Activated CD8-positive, alpha-beta memory T cell treated with anti-CD3 and anti-CD28 coated beads for 4 hours (primary cell): ENCODE measurements around the gene PXDC1.

Experiments
- DNase-seq, 2 donors: peaks; one replicate each; pipeline ENCODE4 v3.0.0-alpha.2; 2020; ENCODE audit warnings: low read depth in 2 of 2

PXDC1 gene

GRCh38 chr6:3751077-3751729, at the start of gene PXDC1:
Gene PXDC1 (minus strand): TSS chr6:3751713. CDS start chr6:3751531, 182 bp downstream.
- no peak for DNase-seq

- no peak for DNase-seq
These were observed 49.5 kb upstream of the PXDC1 start for GRCh38 chr6:3800850-3801591.

GRCh38 chr6:3799719-3800118, 48.2 kb upstream of the PXDC1 start:
- no peak for DNase-seq

- no peak for DNase-seq
These were observed 46.8 kb upstream of the PXDC1 start for GRCh38 chr6:3798055-3798919.

GRCh38 chr6:3797231-3798054, 45.9 kb upstream of the PXDC1 start:
- no peak for DNase-seq

- no peak for DNase-seq
These were observed 45.2 kb upstream of the PXDC1 start for GRCh38 chr6:3796719-3797041.

GRCh38 chr6:3795836-3796718, 44.6 kb upstream of the PXDC1 start:
- DNase-seq = no peak

GRCh38 chr6:3794092-3794491, 42.6 kb upstream of the PXDC1 start:
- no peak for DNase-seq

GRCh38 chr6:3793545-3793944, 42.0 kb upstream of the PXDC1 start:
- DNase-seq = no peak

GRCh38 chr6:3791526-3792203, 40.2 kb upstream of the PXDC1 start:
- no peak for DNase-seq

GRCh38 chr6:3789896-3790558, 38.5 kb upstream of the PXDC1 start:
- DNase-seq = no peak

GRCh38 chr6:3789018-3789895, 37.7 kb upstream of the PXDC1 start:
- no peak for DNase-seq

- no peak for DNase-seq
These were observed 37.0 kb upstream of the PXDC1 start for GRCh38 chr6:3788408-3789017.

GRCh38 chr6:3786141-3786540, 34.6 kb upstream of the PXDC1 start:
- DNase-seq = no peak

GRCh38 chr6:3785745-3786098, 34.2 kb upstream of the PXDC1 start:
- DNase-seq = no peak

GRCh38 chr6:3784885-3785744, 33.6 kb upstream of the PXDC1 start:
- DNase-seq = no peak

GRCh38 chr6:3784423-3784822, 32.9 kb upstream of the PXDC1 start:
- no peak for DNase-seq
